NCI-H82 treated with DMSO at 0.1 percent for 48 hours (cell line): ENCODE measurements around the gene ESD.

Experiments used
- DNase-seq: peaks from one replicate; lab custom pipeline; 2025; ENCODE audit not compliant: unreplicated experiment; lab: John Stamatoyannopoulos, UW

The ESD gene

GRCh38 chr13:46747031-46747820 lies 49.7 kb downstream of the ESD start:
- DNase-seq, result no peak

- DNase-seq, result no peak
Measured at GRCh38 chr13:46745706-46746105, 51.3 kb downstream of the ESD start.

- no peak for DNase-seq
Measured at GRCh38 chr13:46745062-46745461, 51.9 kb downstream of the ESD start.

- no peak for DNase-seq
Measured at GRCh38 chr13:46743191-46743590, 53.8 kb downstream of the ESD start.

GRCh38 chr13:46739447-46740098 lies 57.4 kb downstream of the ESD start:
- DNase-seq, result no peak

- no peak for DNase-seq
Measured at GRCh38 chr13:46738766-46739165, 58.2 kb downstream of the ESD start.

- no peak for DNase-seq
Measured at GRCh38 chr13:46738055-46738454, 58.9 kb downstream of the ESD start.

- DNase-seq, result no peak
Measured at GRCh38 chr13:46736541-46737310, 60.2 kb downstream of the ESD start.

- DNase-seq, result no peak
Measured at GRCh38 chr13:46735425-46735824, 61.5 kb downstream of the ESD start.

GRCh38 chr13:46731535-46731934 lies 65.4 kb downstream of the ESD start:
- no peak for DNase-seq

- DNase-seq, result no peak
Measured at GRCh38 chr13:46728777-46729176, 68.2 kb downstream of the ESD start.

GRCh38 chr13:46726347-46726746 lies 70.6 kb downstream of the ESD start:
- no peak for DNase-seq
